GM23338 (cell line): ENCODE measurements around the gene SCGN. TPM values are rescaled to one million over a fixed set of nuclear protein-coding genes. Genes with fewer than 3 reads are reported as not detected.

Experiments used
- ATAC-seq: fragments of 200-7000 bp; cut with Tn5 transposase; 3 replicates; pipeline ENCODE4 v1.9.1; 2020
- DNase-seq: peaks from one replicate; pipeline ENCODE4 v3.0.0-alpha.2; 2015; ENCODE audit warnings: low spot score
- H2AFZ ChIP-seq: fragments of 200-600 bp; sonication (generic); 2 replicates; pipeline ENCODE4 v1.8.0; 2016; ENCODE audit warnings: antibody characterized with exemption, mild to moderate bottlenecking, moderate library complexity
- H3F3A ChIP-seq: fragments of 200-600 bp; sonication (generic); replicated peaks from 2 replicates; pipeline ENCODE4 v1.8.0; 2017; ENCODE audit warnings: antibody characterized with exemption, mixed run types, low read depth
- H3K27ac ChIP-seq: fragments of 200-600 bp; sonication (generic); 2 replicates; pipeline ENCODE4 v1.6.1; 2016; ENCODE audit warnings: low read depth
- H3K27me3 ChIP-seq: fragments of 200-600 bp; sonication (generic); 2 replicates; pipeline ENCODE4 v1.8.0; 2016; ENCODE audit warnings: mild to moderate bottlenecking, mixed run types, moderate library complexity; ENCODE audit not compliant: insufficient read depth
- H3K36me3 ChIP-seq: fragments of 200-600 bp; sonication (generic); 2 replicates; pipeline ENCODE4 v1.8.0; 2016; ENCODE audit warnings: mild to moderate bottlenecking; ENCODE audit not compliant: insufficient read depth
- H3K4me1 ChIP-seq: fragments of 200-600 bp; sonication (generic); 2 replicates; pipeline ENCODE4 v1.8.0; 2016; ENCODE audit warnings: mild to moderate bottlenecking, moderate library complexity; ENCODE audit not compliant: insufficient read depth
- H3K4me2 ChIP-seq: fragments of 200-600 bp; sonication (generic); 2 replicates; pipeline ENCODE4 v1.7.1; 2017; ENCODE audit warnings: mixed run types
- H3K4me3 ChIP-seq: fragments of 200-600 bp; sonication (generic); 2 replicates; pipeline ENCODE4 v1.6.1; 2016; ENCODE audit warnings: mixed run types
- H3K79me2 ChIP-seq: fragments of 200-600 bp; sonication (generic); replicated peaks from 2 replicates; pipeline ENCODE4 v1.8.0; 2017; ENCODE audit warnings: mild to moderate bottlenecking; ENCODE audit not compliant: insufficient read depth
- H3K9me2 ChIP-seq: fragments of 200-600 bp; sonication (generic); 2 replicates; pipeline ENCODE4 v1.8.0; 2017; ENCODE audit not compliant: insufficient read depth
- H4K20me1 ChIP-seq: fragments of 200-600 bp; sonication (generic); replicated peaks from 2 replicates; pipeline ENCODE4 v1.8.0; 2017; ENCODE audit warnings: mild to moderate bottlenecking; ENCODE audit not compliant: insufficient read depth
- H3K27ac Mint-ChIP-seq: 2 replicates; pipeline ENCODE4 v1.8.0; 2020; ENCODE audit warnings: inconsistent platforms, mild to moderate bottlenecking, moderate library complexity, mixed read lengths
- H3K27me3 Mint-ChIP-seq: 3 replicates; pipeline ENCODE4 v1.8.0; 2022; ENCODE audit warnings: low read depth, mild to moderate bottlenecking, moderate library complexity, mixed read lengths, inconsistent platforms; ENCODE audit not compliant: insufficient read depth, poor library complexity
- H3K36me3 Mint-ChIP-seq: 3 replicates; pipeline ENCODE4 v1.8.0; 2021; ENCODE audit warnings: low read depth, mild to moderate bottlenecking, inconsistent platforms, moderate library complexity, mixed read lengths
- H3K4me1 Mint-ChIP-seq: 3 replicates; pipeline ENCODE4 v1.8.0; 2020; ENCODE audit warnings: mild to moderate bottlenecking, inconsistent platforms, mixed read lengths
- H3K4me3 Mint-ChIP-seq: 3 replicates; pipeline ENCODE4 v1.8.0; 2021; ENCODE audit warnings: moderate library complexity, mild to moderate bottlenecking, inconsistent platforms, mixed read lengths
- H3K9me3 Mint-ChIP-seq: 3 replicates; pipeline ENCODE4 v1.8.0; 2020; ENCODE audit warnings: moderate library complexity, mild to moderate bottlenecking, inconsistent platforms, mixed read lengths
- CREB1 ChIP-seq: fragments of 250-450 bp; sonication (Bioruptor Pico); IDR thresholded peaks from 2 replicates; pipeline ENCODE4 v1.5.0; 2020; ENCODE audit warnings: low read depth, mild to moderate bottlenecking, moderate library complexity
- CTCF ChIP-seq, 2 experiments: fragments of 200-600 bp in 1 of 2; sonication (generic) in 1 of 2; conservative IDR thresholded peaks; 2 replicates each; pipeline versions ENCODE4 v1.5.1 to v1.6.1; 2016 to 2017; ENCODE audit warnings: antibody characterized with exemption in 2 of 2, low read depth in 2 of 2, mild to moderate bottlenecking in 2 of 2, moderate library complexity in 1 of 2
- ETS1 ChIP-seq: IDR thresholded peaks from 2 replicates; pipeline ENCODE4 v1.6.1; 2016; ENCODE audit warnings: antibody characterized with exemption
- EZH2 ChIP-seq: fragments of 200-600 bp; sonication (generic); IDR thresholded peaks from one replicate; pipeline ENCODE4 v1.8.0; 2017; ENCODE audit warnings: antibody characterized with exemption, mild to moderate bottlenecking, low read depth; ENCODE audit not compliant: unreplicated experiment
- EZH2phosphoT487 ChIP-seq: fragments of 200-600 bp; sonication (generic); IDR thresholded peaks from one replicate; pipeline ENCODE4 v1.8.1; 2018; ENCODE audit warnings: antibody characterized with exemption; ENCODE audit not compliant: unreplicated experiment
- JUNB ChIP-seq: IDR thresholded peaks from one replicate; pipeline ENCODE4 v1.6.1; 2016; ENCODE audit warnings: antibody characterized with exemption; ENCODE audit not compliant: unreplicated experiment
- NANOG ChIP-seq: IDR thresholded peaks from 2 replicates; pipeline ENCODE4 v1.6.1; 2016; ENCODE audit warnings: antibody characterized with exemption, borderline replicate concordance
- POLR2AphosphoS5 ChIP-seq: IDR thresholded peaks from 2 replicates; pipeline ENCODE4 v1.6.1; 2016; ENCODE audit warnings: antibody characterized with exemption, low read depth
- STAT1 ChIP-seq: IDR thresholded peaks from one replicate; pipeline ENCODE4 v1.6.1; 2016; ENCODE audit warnings: antibody characterized with exemption; ENCODE audit not compliant: unreplicated experiment
- ZNF114 ChIP-seq: fragments of 250-450 bp; sonication (Bioruptor Pico); IDR thresholded peaks from 2 replicates; pipeline ENCODE4 v1.5.0; 2020; ENCODE audit warnings: mild to moderate bottlenecking, moderate library complexity
- ZNF331 ChIP-seq: fragments of 250-450 bp; sonication (Bioruptor Pico); IDR thresholded peaks from 2 replicates; pipeline ENCODE4 v1.5.0; 2020; ENCODE audit warnings: low read depth, mild to moderate bottlenecking, moderate library complexity
- polyA plus RNA-seq: library from polyadenylated mRNA; unstranded; fragments of >200 nt; fragmentation: Nextera tagmentation; extraction: Ambion mirVana; gene quantifications from 2 replicates; pipeline ENCODE4 v1.2.1, GENCODE V29; 2016
- total RNA-seq: library from RNA; depleted of rRNA; stranded (reverse); fragments of >200 nt; shearing (Covaris generic); gene quantifications from 2 replicates; pipeline ENCODE4 v1.2.3, GENCODE V29; 2014
- TF ChIP-seq, protein P1 (sequence below): fragments of 250-450 bp; sonication (Bioruptor Pico); IDR thresholded peaks from 2 replicates; pipeline ENCODE4 v1.5.0; 2020; ENCODE audit warnings: mild to moderate bottlenecking, moderate library complexity

The SCGN gene
- total and polyA plus RNA-seq, 2 experiments from 2014 or later: not detected

DNA sequence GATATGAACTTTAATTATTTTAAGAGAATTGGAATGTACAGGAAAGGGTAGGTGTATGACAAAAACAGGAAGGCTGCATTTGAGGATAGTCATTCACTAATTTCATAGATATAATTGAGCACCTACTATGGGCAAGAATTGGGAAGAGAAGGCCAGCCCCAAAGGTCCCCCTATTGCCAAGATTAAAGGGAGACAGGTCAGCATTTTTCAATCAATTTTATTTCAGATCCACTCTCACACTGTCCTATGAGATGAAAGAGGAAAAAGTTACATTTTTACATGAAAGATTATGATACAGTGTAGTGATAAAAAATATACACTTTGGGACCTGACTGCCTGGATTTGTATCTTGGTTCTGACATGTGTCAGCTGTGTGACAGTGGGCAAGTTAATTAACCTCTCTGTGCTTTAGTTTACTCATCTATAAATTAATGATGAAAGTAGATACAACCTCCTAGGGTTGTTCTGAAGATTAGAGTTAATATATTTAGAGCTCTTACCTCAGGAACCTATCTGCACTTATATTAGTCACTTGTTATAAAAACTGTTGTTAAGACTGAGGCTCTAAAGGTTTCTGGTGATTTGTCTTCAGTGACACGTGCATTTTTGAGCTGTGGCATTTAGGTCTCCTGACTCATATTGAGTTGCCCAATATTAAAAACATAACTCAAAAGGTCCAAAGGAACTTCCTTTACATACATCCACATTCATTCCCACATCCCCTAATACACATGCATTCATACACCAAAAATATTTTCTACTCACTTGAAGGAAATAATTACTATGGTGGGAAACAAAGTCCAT lies 45.7 kb downstream of the SCGN start:
- Histone ChIP-seq H3K4me1 (no peaks in the 10 kb centered on the region), H3K36me3 (no peaks in the 10 kb centered on the region), H3K79me2 (no peaks in the 10 kb centered on the region), H3K27ac (no peak overlapping the region), H2AFZ (no peak overlapping the region), H3K9me2 (no peaks in the 10 kb centered on the region), H3K27me3 (no peaks in the 10 kb centered on the region), H4K20me1 (no peaks in the 10 kb centered on the region), H3K4me2 (no peak overlapping the region), H3K4me3 (no peak overlapping the region), H3F3A (no peaks in the 10 kb centered on the region)
- ATAC-seq (no peak), DNase-seq (no peak)
- H3K4me1 Mint-ChIP-seq: no peaks in the 10 kb centered on the region; the same call in 2 of the 3 replicates
- TF ChIP-seq ETS1: no peak
- TF ChIP-seq JUNB: no peak
- TF ChIP-seq CREB1 (CRISPR knock-in tag): no peak
- TF ChIP-seq ZNF331 (CRISPR knock-in tag): no peak
- TF ChIP-seq EZH2phosphoT487: no peak
- TF ChIP-seq CTCF (conservative IDR thresholded peaks at IDR 0.05; ENCODE audit: low read depth in 2 of 2): no peak
- no peak for TF ChIP-seq ZNF114 (CRISPR knock-in tag)
- TF ChIP-seq NANOG: no peak
- TF ChIP-seq, protein P1, sequence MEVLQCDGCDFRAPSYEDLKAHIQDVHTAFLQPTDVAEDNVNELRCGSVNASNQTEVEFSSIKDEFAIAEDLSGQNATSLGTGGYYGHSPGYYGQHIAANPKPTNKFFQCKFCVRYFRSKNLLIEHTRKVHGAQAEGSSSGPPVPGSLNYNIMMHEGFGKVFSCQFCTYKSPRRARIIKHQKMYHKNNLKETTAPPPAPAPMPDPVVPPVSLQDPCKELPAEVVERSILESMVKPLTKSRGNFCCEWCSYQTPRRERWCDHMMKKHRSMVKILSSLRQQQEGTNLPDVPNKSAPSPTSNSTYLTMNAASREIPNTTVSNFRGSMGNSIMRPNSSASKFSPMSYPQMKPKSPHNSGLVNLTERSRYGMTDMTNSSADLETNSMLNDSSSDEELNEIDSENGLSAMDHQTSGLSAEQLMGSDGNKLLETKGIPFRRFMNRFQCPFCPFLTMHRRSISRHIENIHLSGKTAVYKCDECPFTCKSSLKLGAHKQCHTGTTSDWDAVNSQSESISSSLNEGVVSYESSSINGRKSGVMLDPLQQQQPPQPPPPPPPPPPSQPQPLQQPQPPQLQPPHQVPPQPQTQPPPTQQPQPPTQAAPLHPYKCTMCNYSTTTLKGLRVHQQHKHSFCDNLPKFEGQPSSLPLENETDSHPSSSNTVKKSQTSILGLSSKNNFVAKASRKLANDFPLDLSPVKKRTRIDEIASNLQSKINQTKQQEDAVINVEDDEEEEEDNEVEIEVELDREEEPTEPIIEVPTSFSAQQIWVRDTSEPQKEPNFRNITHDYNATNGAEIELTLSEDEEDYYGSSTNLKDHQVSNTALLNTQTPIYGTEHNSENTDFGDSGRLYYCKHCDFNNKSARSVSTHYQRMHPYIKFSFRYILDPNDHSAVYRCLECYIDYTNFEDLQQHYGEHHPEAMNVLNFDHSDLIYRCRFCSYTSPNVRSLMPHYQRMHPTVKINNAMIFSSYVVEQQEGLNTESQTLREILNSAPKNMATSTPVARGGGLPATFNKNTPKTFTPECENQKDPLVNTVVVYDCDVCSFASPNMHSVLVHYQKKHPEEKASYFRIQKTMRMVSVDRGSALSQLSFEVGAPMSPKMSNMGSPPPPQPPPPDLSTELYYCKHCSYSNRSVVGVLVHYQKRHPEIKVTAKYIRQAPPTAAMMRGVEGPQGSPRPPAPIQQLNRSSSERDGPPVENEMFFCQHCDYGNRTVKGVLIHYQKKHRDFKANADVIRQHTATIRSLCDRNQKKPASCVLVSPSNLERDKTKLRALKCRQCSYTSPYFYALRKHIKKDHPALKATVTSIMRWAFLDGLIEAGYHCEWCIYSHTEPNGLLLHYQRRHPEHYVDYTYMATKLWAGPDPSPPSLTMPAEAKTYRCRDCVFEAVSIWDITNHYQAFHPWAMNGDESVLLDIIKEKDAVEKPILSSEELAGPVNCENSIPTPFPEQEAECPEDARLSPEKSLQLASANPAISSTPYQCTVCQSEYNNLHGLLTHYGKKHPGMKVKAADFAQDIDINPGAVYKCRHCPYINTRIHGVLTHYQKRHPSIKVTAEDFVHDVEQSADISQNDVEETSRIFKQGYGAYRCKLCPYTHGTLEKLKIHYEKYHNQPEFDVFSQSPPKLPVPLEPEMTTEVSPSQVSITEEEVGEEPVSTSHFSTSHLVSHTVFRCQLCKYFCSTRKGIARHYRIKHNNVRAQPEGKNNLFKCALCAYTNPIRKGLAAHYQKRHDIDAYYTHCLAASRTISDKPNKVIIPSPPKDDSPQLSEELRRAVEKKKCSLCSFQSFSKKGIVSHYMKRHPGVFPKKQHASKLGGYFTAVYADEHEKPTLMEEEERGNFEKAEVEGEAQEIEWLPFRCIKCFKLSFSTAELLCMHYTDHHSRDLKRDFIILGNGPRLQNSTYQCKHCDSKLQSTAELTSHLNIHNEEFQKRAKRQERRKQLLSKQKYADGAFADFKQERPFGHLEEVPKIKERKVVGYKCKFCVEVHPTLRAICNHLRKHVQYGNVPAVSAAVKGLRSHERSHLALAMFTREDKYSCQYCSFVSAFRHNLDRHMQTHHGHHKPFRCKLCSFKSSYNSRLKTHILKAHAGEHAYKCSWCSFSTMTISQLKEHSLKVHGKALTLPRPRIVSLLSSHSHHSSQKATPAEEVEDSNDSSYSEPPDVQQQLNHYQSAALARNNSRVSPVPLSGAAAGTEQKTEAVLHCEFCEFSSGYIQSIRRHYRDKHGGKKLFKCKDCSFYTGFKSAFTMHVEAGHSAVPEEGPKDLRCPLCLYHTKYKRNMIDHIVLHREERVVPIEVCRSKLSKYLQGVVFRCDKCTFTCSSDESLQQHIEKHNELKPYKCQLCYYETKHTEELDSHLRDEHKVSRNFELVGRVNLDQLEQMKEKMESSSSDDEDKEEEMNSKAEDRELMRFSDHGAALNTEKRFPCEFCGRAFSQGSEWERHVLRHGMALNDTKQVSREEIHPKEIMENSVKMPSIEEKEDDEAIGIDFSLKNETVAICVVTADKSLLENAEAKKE (CRISPR knock-in tag): no peak
- TF ChIP-seq EZH2: no peak
- no peak for TF ChIP-seq POLR2AphosphoS5
- no peak for TF ChIP-seq STAT1
- H3K36me3 Mint-ChIP-seq: no peaks in the 10 kb centered on the region
- no peak overlapping the region for H3K27ac Mint-ChIP-seq
- H3K9me3 Mint-ChIP-seq: no peaks in the 10 kb centered on the region; the same call in 2 of the 3 replicates
- no peaks in the 10 kb centered on the region for H3K27me3 Mint-ChIP-seq
- H3K4me3 Mint-ChIP-seq: no peak overlapping the region
